GM19351 (cell line): ENCODE data around the gene STIM2.
A peak's percentile ranks its signal among the peaks of the same experiment; 100 is the strongest.

ENCODE experiments used
- ATAC-seq: cut with Tn5 transposase; IDR thresholded peaks from one replicate; pipeline ENCODE4 v1.9.1; 2021; ENCODE audit warnings: mild to moderate bottlenecking, moderate library complexity; ENCODE audit not compliant: unreplicated experiment

The STIM2 gene

DNA sequence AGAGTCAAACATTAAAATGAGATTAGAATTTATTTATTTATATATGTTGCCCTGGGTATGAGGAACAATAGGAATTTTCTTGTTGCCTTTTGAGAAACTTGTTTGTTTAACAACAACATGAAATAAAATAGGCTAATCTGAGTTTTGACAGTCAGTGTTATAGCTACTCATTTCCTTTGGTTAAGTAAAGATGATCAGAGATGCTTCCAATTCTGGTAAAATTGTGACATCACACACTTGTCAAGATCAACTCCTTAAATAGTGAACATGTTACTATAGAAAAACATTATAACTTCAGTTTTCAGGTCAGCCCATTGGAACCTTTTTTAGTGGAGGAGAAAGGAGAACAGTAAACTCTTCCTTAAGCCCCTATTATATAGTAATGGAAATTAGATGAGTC, 136.1 kb downstream of the STIM2 start:
- ATAC-seq: no peak

GRCh38 chr4:26999689-27000088, 139.0 kb downstream of the STIM2 start:
- ATAC-seq: no peak

DNA sequence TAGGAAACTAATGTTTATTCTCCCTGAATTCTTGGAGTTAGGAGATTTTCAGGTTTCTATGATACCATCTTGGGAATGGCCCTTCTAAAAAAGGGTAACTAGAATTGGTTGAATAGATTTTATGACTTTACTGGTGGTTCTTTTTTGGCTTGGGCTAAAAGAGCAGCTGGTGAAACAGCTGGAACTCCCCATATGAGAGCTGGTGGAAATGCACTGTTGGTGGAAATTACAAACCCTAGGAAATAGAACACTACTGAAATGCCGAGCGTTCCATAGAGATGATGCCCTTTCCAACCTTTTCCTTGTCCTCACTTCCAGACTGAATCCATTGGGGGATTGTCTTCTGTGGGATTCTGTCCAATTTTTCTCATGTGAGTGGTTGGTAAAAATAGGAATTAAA, 139.5 kb downstream of the STIM2 start:
- no peak for ATAC-seq

GRCh38 chr4:27000820-27001219, 140.2 kb downstream of the STIM2 start:
- peak; percentile 95 for ATAC-seq

GRCh38 chr4:27001398-27002164, 140.9 kb downstream of the STIM2 start:
- no peak for ATAC-seq

- no peak for ATAC-seq
These were observed 143.0 kb downstream of the STIM2 start for GRCh38 chr4:27003642-27004113.

- no peak for ATAC-seq
These were observed 144.9 kb downstream of the STIM2 start for GRCh38 chr4:27005501-27005900.

- no peak for ATAC-seq
These were observed 145.4 kb downstream of the STIM2 start for GRCh38 chr4:27005905-27006590.

GRCh38 chr4:27006646-27007045, 146.0 kb downstream of the STIM2 start:
- no peak for ATAC-seq

DNA sequence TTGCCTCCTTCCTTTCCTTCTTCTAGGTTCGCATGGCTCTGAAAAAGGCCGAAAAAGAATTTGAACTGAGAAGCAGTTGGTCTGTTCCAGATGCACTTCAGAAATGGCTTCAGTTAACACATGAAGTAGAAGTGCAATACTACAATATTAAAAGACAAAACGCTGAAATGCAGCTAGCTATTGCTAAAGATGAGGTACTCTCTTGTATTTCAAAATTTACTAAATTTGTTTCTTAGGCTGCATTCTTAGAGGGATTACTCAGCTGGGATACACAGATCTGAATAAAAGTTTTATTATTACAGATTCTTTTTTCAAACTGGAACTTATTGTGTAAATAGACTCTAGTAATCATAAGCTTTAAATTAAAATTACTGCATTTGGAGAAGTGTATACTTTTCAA, 146.9 kb downstream of the STIM2 start:
- no peak for ATAC-seq

DNA sequence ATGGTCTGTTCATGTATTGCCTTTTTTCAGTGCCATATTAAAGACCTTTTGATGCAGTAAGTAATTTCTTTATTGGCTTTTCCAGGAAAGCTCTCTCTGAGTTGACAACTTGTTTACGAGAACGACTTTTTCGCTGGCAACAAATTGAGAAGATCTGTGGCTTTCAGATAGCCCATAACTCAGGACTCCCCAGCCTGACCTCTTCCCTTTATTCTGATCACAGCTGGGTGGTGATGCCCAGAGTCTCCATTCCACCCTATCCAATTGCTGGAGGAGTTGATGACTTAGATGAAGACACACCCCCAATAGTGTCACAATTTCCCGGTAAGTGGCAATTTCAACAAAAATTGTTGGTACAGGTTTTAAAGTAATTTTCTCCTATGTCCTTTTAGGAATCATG, 148.0 kb downstream of the STIM2 start:
- ATAC-seq: no peak

- no peak for ATAC-seq
These were observed 148.9 kb downstream of the STIM2 start for GRCh38 chr4:27009539-27009938.

- peak; percentile 83 for ATAC-seq
These were observed 149.8 kb downstream of the STIM2 start for GRCh38 chr4:27010334-27010940.

GRCh38 chr4:27011401-27011800, 150.8 kb downstream of the STIM2 start:
- no peak for ATAC-seq

GRCh38 chr4:27013012-27013411, 152.4 kb downstream of the STIM2 start:
- ATAC-seq: no peak

- ATAC-seq: no peak
These were observed 155.9 kb downstream of the STIM2 start for GRCh38 chr4:27016551-27016950.

DNA sequence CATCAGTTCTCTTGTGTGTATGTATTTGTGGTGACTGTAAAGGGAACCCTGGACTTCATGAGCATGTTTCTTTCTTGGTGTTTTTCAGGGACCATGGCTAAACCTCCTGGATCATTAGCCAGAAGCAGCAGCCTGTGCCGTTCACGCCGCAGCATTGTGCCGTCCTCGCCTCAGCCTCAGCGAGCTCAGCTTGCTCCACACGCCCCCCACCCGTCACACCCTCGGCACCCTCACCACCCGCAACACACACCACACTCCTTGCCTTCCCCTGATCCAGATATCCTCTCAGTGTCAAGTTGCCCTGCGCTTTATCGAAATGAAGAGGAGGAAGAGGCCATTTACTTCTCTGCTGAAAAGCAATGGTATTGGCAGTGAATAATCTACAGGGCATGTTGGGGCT, 157.0 kb downstream of the STIM2 start:
- ATAC-seq: no peak

DNA sequence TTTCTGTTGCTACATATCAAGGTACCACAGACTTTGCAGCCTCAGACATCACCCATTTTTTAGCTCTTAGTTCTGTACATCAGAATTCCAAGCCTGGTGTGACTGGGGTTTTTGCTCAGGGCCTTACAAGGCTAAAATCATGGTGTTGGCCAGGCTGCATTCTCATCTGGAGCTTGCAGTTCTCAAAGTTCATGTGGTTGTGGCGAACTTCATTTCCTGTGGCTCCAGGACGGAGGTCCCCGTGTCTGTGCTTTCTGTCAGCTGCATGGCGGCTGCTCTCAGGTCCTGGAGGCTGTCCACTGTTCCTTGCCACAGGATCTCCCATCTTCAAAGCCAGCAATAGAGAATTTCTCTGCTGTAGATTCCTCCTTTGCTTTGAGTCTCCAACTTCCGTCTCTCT, 157.4 kb downstream of the STIM2 start:
- ATAC-seq: no peak

- no peak for ATAC-seq
These were observed 158.3 kb downstream of the STIM2 start for GRCh38 chr4:27018910-27019309.

- no peak for ATAC-seq
These were observed 159.1 kb downstream of the STIM2 start for GRCh38 chr4:27019766-27020165.

DNA sequence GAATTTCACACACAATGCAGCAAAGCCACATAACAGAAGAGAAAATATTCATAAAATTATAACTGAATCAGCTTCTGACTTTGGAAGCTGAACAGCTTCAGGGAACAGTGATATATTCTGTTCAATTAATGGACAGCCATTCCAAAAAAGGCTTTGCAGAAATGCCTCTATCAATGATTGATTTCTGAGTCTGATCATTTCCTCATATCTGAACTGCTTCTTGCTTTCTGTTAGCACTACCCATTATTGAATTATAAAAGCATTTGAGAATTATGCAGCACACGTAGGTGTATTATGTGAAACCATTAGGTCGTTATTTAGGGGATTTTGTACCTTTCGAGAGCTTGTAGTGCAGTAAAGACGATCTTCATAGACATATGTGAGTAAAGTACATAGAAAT, 159.6 kb downstream of the STIM2 start:
- ATAC-seq: no peak

DNA sequence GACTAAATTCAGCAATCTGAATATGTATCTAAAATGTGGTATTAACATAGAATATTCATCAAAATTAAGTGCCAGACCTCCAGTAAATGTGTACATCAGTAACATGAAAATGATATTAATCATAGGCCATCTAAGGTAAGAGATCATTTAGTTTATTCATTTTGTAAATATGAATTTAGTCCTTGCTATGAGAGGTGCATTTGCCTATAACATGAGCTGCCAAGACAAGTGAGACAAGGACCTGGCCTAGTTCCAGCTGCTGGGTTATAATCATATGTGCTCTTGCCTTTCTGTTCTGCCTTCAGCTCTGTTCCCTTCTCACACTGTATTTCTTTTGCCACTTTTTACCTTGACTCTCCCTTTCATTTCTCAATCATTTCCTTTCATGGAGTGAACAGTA, 160.0 kb downstream of the STIM2 start:
- ATAC-seq: no peak
